ENCODE results near the gene TMEM208. TPM values are rescaled to one million over a fixed set of nuclear protein-coding genes. Genes with fewer than 3 reads are reported as not detected.

The TMEM208 gene
- total and polyA plus RNA-seq, 2 of the 13 experiments (the other 11 are each of a cell fraction or from before 2014, with no cell fraction given), result 58.8 to 72.9 TPM

- TF ChIP-seq ZBTB3 (CRISPR knock-in tag; IDR thresholded peaks at IDR 0.05; ENCODE audit: borderline replicate concordance, low read depth) (no peak), ZNF121 (CRISPR knock-in tag; IDR thresholded peaks at IDR 0.05) (peak; percentile 57), ZNF260 (CRISPR knock-in tag; IDR thresholded peaks at IDR 0.05; ENCODE audit: borderline replicate concordance, low read depth) (no peak), FOXO4 (CRISPR knock-in tag; conservative IDR thresholded peaks at IDR 0.05) (peak; percentile 74; the same call in 1 of the 2 replicates), HOXA3 (CRISPR knock-in tag; IDR thresholded peaks at IDR 0.05) (peak; percentile 95), TEF (CRISPR knock-in tag; IDR thresholded peaks at IDR 0.05) (no peak), FOXO1 (CRISPR knock-in tag; IDR thresholded peaks at IDR 0.05) (peak; percentile 85), ZHX1 (CRISPR knock-in tag; IDR thresholded peaks at IDR 0.05; ENCODE audit: low read depth) (peak; percentile 53; the same call in 1 of the 2 replicates), ZNF646 (CRISPR knock-in tag; IDR thresholded peaks at IDR 0.05) (no peak), SALL1 (CRISPR knock-in tag; IDR thresholded peaks at IDR 0.05) (peak; percentile 95), IRF1 (CRISPR knock-in tag; IDR thresholded peaks at IDR 0.05; ENCODE audit: low read depth) (no peak), FOXJ3 (CRISPR knock-in tag; IDR thresholded peaks at IDR 0.05; ENCODE audit: borderline replicate concordance) (peak; percentile 85; the same call in 1 of the 2 replicates), SCMH1 (CRISPR knock-in tag; IDR thresholded peaks at IDR 0.05; ENCODE audit: borderline replicate concordance) (no peak), U2AF1 (optimal IDR thresholded peaks at IDR 0.05; ENCODE audit: low read depth, low read length) (peak; percentile 84)
- TF ChIP-seq, protein P1, sequence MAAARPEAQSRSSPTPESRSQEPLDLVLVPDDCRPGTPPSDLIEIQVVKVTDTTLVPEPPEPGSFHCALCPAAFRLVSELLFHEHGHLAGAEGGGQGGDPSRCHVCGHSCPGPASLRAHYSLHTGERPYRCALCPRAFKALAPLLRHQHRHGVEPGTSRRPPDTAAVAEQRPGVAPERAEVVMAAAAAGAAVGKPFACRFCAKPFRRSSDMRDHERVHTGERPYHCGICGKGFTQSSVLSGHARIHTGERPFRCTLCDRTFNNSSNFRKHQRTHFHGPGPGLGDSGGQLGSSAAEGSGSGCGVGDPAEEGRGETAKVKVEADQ (CRISPR knock-in tag; IDR thresholded peaks at IDR 0.05; ENCODE audit: borderline replicate concordance), result no peak; the same call in 1 of the 2 replicates
Observed at GRCh38 chr16:67246081-67246755, 19.3 kb downstream of the TMEM208 start (continued).

Measured in HepG2 (cell line).